Hepatocyte (in vitro differentiated cells): ENCODE data around the gene AADAT.

Experiments
- EZH2 ChIP-seq: fragments of 200-600 bp; sonication (generic); IDR thresholded peaks from 2 replicates; pipeline ENCODE4 v1.6.1; 2016; ENCODE audit warnings: antibody characterized with exemption, mild to moderate bottlenecking, borderline replicate concordance
- EZH2phosphoT487 ChIP-seq: fragments of 200-600 bp; sonication (generic); IDR thresholded peaks from one replicate; pipeline ENCODE4 v1.6.1; 2018; ENCODE audit warnings: antibody characterized with exemption, mild to moderate bottlenecking, low read depth, moderate library complexity; ENCODE audit not compliant: unreplicated experiment, severe bottlenecking
- TF ChIP-seq, protein P1 (sequence below): fragments of 200-600 bp; sonication (generic); IDR thresholded peaks from 2 replicates; pipeline ENCODE4 v1.5.1; 2016; ENCODE audit warnings: antibody characterized with exemption, mild to moderate bottlenecking; ENCODE audit not compliant: poor library complexity

DNA sequence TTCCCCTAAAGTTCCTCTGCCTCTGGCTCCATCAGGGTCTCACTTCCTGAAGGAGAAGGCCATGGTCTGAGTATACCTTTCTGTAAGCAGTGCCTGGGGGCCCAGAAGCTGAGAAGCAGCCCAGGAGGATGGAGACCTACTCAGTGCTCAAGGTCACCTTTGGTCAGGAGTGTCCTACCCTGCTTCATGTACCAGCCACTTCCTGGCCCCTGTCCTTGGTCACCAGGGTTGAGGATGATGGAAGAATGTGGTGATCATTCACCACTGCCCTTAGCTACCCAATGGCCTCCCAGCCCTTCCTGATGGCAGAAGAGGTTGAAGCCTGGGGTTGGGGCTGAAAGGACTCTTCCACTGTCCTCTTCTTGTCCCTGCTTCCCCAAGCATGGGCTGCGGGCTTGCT, 54.5 kb downstream of the AADAT start:
- TF ChIP-seq EZH2 (no peak), EZH2phosphoT487 (no peak)
- TF ChIP-seq, protein P1, sequence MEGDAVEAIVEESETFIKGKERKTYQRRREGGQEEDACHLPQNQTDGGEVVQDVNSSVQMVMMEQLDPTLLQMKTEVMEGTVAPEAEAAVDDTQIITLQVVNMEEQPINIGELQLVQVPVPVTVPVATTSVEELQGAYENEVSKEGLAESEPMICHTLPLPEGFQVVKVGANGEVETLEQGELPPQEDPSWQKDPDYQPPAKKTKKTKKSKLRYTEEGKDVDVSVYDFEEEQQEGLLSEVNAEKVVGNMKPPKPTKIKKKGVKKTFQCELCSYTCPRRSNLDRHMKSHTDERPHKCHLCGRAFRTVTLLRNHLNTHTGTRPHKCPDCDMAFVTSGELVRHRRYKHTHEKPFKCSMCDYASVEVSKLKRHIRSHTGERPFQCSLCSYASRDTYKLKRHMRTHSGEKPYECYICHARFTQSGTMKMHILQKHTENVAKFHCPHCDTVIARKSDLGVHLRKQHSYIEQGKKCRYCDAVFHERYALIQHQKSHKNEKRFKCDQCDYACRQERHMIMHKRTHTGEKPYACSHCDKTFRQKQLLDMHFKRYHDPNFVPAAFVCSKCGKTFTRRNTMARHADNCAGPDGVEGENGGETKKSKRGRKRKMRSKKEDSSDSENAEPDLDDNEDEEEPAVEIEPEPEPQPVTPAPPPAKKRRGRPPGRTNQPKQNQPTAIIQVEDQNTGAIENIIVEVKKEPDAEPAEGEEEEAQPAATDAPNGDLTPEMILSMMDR: no peak
